Stimulated activated CD4-positive, alpha-beta T cell treated with anti-CD3 and anti-CD28 coated beads, Interleukin-2, amount 100 ng/mL, for 24 hours (primary cell): Measurements from ENCODE around the gene TLE4.

Experiments
- DNase-seq, 2 donors: peaks; one replicate each; pipeline ENCODE4 v3.0.0-alpha.2; 2020

TLE4 gene

GRCh38 chr9:79694676-79695400 lies 123.1 kb downstream of the TLE4 start:
- DNase-seq: no peak

GRCh38 chr9:79695531-79696175 lies 123.9 kb downstream of the TLE4 start:
- DNase-seq: no peak

- DNase-seq: no peak
Observed at GRCh38 chr9:79698967-79699366, 127.2 kb downstream of the TLE4 start.

GRCh38 chr9:79699479-79699878 lies 127.7 kb downstream of the TLE4 start:
- DNase-seq: no peak

- DNase-seq: no peak
Observed at GRCh38 chr9:79700607-79701360, 129.0 kb downstream of the TLE4 start.

- no peak for DNase-seq
Observed at GRCh38 chr9:79701651-79702050, 129.9 kb downstream of the TLE4 start.

- DNase-seq: no peak
Observed at GRCh38 chr9:79705704-79706103, 133.9 kb downstream of the TLE4 start.

GRCh38 chr9:79706512-79706911 lies 134.7 kb downstream of the TLE4 start:
- DNase-seq: no peak

GRCh38 chr9:79707589-79707988 lies 135.8 kb downstream of the TLE4 start:
- DNase-seq: no peak

GRCh38 chr9:79708541-79708940 lies 136.8 kb downstream of the TLE4 start:
- no peak for DNase-seq

- DNase-seq: no peak
Observed at GRCh38 chr9:79709743-79710674, 138.2 kb downstream of the TLE4 start.

GRCh38 chr9:79711874-79712273 lies 140.1 kb downstream of the TLE4 start:
- DNase-seq: no peak

GRCh38 chr9:79719021-79719420 lies 147.3 kb downstream of the TLE4 start:
- DNase-seq: no peak

- DNase-seq: no peak
Observed at GRCh38 chr9:79719989-79720388, 148.2 kb downstream of the TLE4 start.

GRCh38 chr9:79731171-79731890 lies 159.6 kb downstream of the TLE4 start:
- no peak for DNase-seq

GRCh38 chr9:79735023-79735779 lies 163.4 kb downstream of the TLE4 start:
- DNase-seq: no peak

- no peak for DNase-seq
Observed at GRCh38 chr9:79736051-79736450, 164.3 kb downstream of the TLE4 start.

- DNase-seq: no peak
Observed at GRCh38 chr9:79741381-79741780, 169.6 kb downstream of the TLE4 start.

GRCh38 chr9:79742110-79742721 lies 170.5 kb downstream of the TLE4 start:
- no peak for DNase-seq

- DNase-seq: no peak
Observed at GRCh38 chr9:79744521-79744920, 172.8 kb downstream of the TLE4 start.
